HG02840 (cell line): ENCODE data around the gene NAP1L2.
"Not testable (repeated sequence)": the region's sequence is repeated elsewhere in the genome, so short reads cannot be mapped to it uniquely, and the experiment has no call there.

Experiments
- ATAC-seq: cut with Tn5 transposase; IDR thresholded peaks from one replicate; pipeline ENCODE4 v1.9.1; 2021; ENCODE audit warnings: mild to moderate bottlenecking, moderate library complexity, moderate number of reproducible peaks; ENCODE audit not compliant: unreplicated experiment, low FRiP score

The NAP1L2 gene

GRCh38 chrX:73214426-73215094 is at the start of gene NAP1L2:
Gene NAP1L2, minus strand, starts transcription at chrX:73214851. Its CDS starts 359 bp downstream, at chrX:73214492.
- no peak for ATAC-seq

GRCh38 chrX:73262991-73263390 is 48.3 kb upstream of the NAP1L2 start:
- ATAC-seq = no peak

- ATAC-seq = no peak
These were observed 24.6 kb upstream of the NAP1L2 start for GRCh38 chrX:73239242-73239641.

GRCh38 chrX:73217621-73218020 is 3.0 kb upstream of the NAP1L2 start:
- ATAC-seq = no peak

- ATAC-seq = no peak
These were observed 595 bp upstream of the NAP1L2 start for GRCh38 chrX:73215246-73215645.

- ATAC-seq = no peak
These were observed 771 bp downstream of the NAP1L2 start for GRCh38 chrX:73213734-73214425.

GRCh38 chrX:73206366-73206765 is 8.3 kb downstream of the NAP1L2 start:
- ATAC-seq = no peak

GRCh38 chrX:73182502-73183114 is 32.0 kb downstream of the NAP1L2 start:
- no peak for ATAC-seq

- ATAC-seq = not testable (repeated sequence)
These were observed 45.7 kb downstream of the NAP1L2 start for GRCh38 chrX:73168945-73169344.
